GM12878 (cell line): Measurements from ENCODE around the gene R3HDM2. TPM values are rescaled to one million over a fixed set of nuclear protein-coding genes. Genes with fewer than 3 reads are reported as not detected.

Experiments
- ATAC-seq: fragments of 200-7000 bp; cut with Tn5 transposase; 3 replicates; pipeline ENCODE4 v1.9.1; 2020; ENCODE audit warnings: mild to moderate bottlenecking, moderate library complexity
- BruUV-seq: library from RNA; stranded (reverse); fragments of 400-500 nt; replicated peaks from 2 replicates; lab custom pipeline; 2021; lab: Mats Ljungman, UMichigan
- CTCF ChIA-PET: fragments of 300-600 bp; sonication (Branson Sonifier 250); formaldehyde crosslinking; extraction: SDS; loops from one replicate; lab custom pipeline; 2021; ENCODE audit warnings: inconsistent platforms; lab: Yijun Ruan, JAX
- POLR2A ChIA-PET: fragments of 350-600 bp; formaldehyde crosslinking; extraction: SDS; loops from one replicate; lab custom pipeline; 2021; ENCODE audit warnings: inconsistent platforms; lab: Charles Lee
- RAD21 ChIA-PET: fragments of 300-600 bp; sonication (Branson Sonifier 250); formaldehyde crosslinking; loops from one replicate; lab custom pipeline; 2023; ENCODE audit warnings: antibody characterized with exemption; ENCODE audit not compliant: unreplicated experiment; lab: Charles Lee
- SMC1A ChIA-PET: fragments of 300-600 bp; sonication (Branson Sonifier 250); formaldehyde crosslinking; loops from one replicate; lab custom pipeline; 2023; ENCODE audit not compliant: unreplicated experiment, uncharacterized antibody; lab: Charles Lee
- DNase-seq: peaks from one replicate; pipeline ENCODE4 v3.0.0-alpha.2; 2011; ENCODE audit warnings: low read depth, low spot score
- FAIRE-seq: peaks from 3 replicates; lab custom pipeline; 2011; peaks lifted over from hg19 to GRCh38; lab: Jason Lieb, UNC
- H2AFZ ChIP-seq: 2 replicates; pipeline ENCODE4 v1.6.0; 2011; ENCODE audit warnings: low read depth, low read length, control low read depth; ENCODE audit not compliant: control insufficient read depth
- H3K27ac ChIP-seq: 2 replicates; pipeline ENCODE4 v1.5.1; 2011; ENCODE audit warnings: control low read depth; ENCODE audit not compliant: control insufficient read depth, insufficient read depth
- H3K27me3 ChIP-seq, 2 experiments: replicated peaks in 1 of 2; 2 replicates each; pipeline versions ENCODE4 v1.6.0 to v1.6.1; 2011; ENCODE audit warnings: low read length in 1 of 2; ENCODE audit not compliant: control insufficient read depth in 2 of 2, insufficient read depth in 2 of 2
- H3K36me3 ChIP-seq, 2 experiments: 2 replicates each; pipeline ENCODE4 v1.5.1; 2011; ENCODE audit warnings: low read length in 1 of 2; ENCODE audit not compliant: control insufficient read depth in 2 of 2, insufficient read depth in 2 of 2
- H3K4me1 ChIP-seq: 2 replicates; pipeline ENCODE4 v1.6.1; 2011; ENCODE audit warnings: mild to moderate bottlenecking, low read length, moderate library complexity, mixed read lengths; ENCODE audit not compliant: control insufficient read depth, insufficient read depth
- H3K4me2 ChIP-seq: 2 replicates; pipeline ENCODE4 v1.6.0; 2011; ENCODE audit warnings: control low read depth; ENCODE audit not compliant: control insufficient read depth, insufficient read depth
- H3K4me3 ChIP-seq: fragments of 200-600 bp; sonication (generic); 2 replicates; pipeline ENCODE4 v1.5.1; 2016
- H3K79me2 ChIP-seq: 2 replicates; pipeline ENCODE4 v1.6.0; 2011; ENCODE audit warnings: low read length; ENCODE audit not compliant: control insufficient read depth, insufficient read depth
- H3K9ac ChIP-seq: 2 replicates; pipeline ENCODE4 v1.8.0; 2011; ENCODE audit warnings: low read length, control low read depth, mixed read lengths; ENCODE audit not compliant: control insufficient read depth, insufficient read depth
- H3K9me3 ChIP-seq: replicated peaks from 3 replicates; pipeline ENCODE4 v1.5.1; 2011; ENCODE audit warnings: mild to moderate bottlenecking, low read length; ENCODE audit not compliant: control insufficient read depth, insufficient read depth
- H4K20me1 ChIP-seq: 2 replicates; pipeline ENCODE4 v1.6.0; 2011; ENCODE audit not compliant: control insufficient read depth, insufficient read depth
- BACH1 ChIP-seq: fragments of 450-650 bp; IDR thresholded peaks from 2 replicates; pipeline ENCODE4 v1.6.1; 2017; ENCODE audit warnings: mild to moderate bottlenecking, borderline replicate concordance
- CEBPB ChIP-seq, 2 experiments: fragments of 150-350 bp in 1 of 2; IDR thresholded peaks; 2 replicates each; pipeline ENCODE4 v1.6.1; 2012 to 2014; ENCODE audit warnings: low read depth in 2 of 2, low read length in 2 of 2, borderline replicate concordance in 1 of 2, inconsistent platforms in 1 of 2
- GABPA ChIP-seq: IDR thresholded peaks from 2 replicates; pipeline ENCODE4 v1.6.1; 2014; ENCODE audit warnings: antibody characterized with exemption, low read depth, mild to moderate bottlenecking, inconsistent platforms
- IKZF1 ChIP-seq: fragments of 450-650 bp; conservative IDR thresholded peaks from 2 replicates; pipeline ENCODE4 v1.6.1; 2017; ENCODE audit warnings: antibody characterized with exemption, mild to moderate bottlenecking
- IKZF2 ChIP-seq, 2 experiments: fragments of 450-650 bp; IDR thresholded peaks; 2 replicates each; pipeline ENCODE4 v1.6.1; 2017; ENCODE audit warnings: mild to moderate bottlenecking in 2 of 2, moderate library complexity in 2 of 2
- KAT2A ChIP-seq: conservative IDR thresholded peaks from 2 replicates; pipeline ENCODE4 v1.6.1; 2011; ENCODE audit warnings: low read depth, low read length; ENCODE audit not compliant: control insufficient read depth
- NFIC ChIP-seq: IDR thresholded peaks from 2 replicates; pipeline ENCODE4 v1.6.1; 2012; ENCODE audit warnings: low read depth, mild to moderate bottlenecking, inconsistent platforms, low read length, moderate library complexity
- POLR2A ChIP-seq: IDR thresholded peaks from 2 replicates; pipeline ENCODE4 v1.6.1; 2011; ENCODE audit warnings: low read depth, mild to moderate bottlenecking, low read length
- TCF3 ChIP-seq: IDR thresholded peaks from 2 replicates; pipeline ENCODE4 v1.6.1; 2012; ENCODE audit warnings: low read depth, mild to moderate bottlenecking, low read length, borderline replicate concordance; ENCODE audit not compliant: insufficient read depth
- ZBED1 ChIP-seq: IDR thresholded peaks from 2 replicates; pipeline ENCODE4 v1.6.1; 2016; ENCODE audit warnings: borderline replicate concordance
- WGBS: methylation state at CpG from one replicate; pipeline ENCODE4 v1.1.6; 2016; ENCODE audit warnings: low lambda C conversion rate; ENCODE audit not compliant: insufficient replicate concordance, insufficient coverage; ENCODE audit errors: missing lambda C conversion rate; 5-methylcytosine and 5-hydroxymethylcytosine counted together
- in situ Hi-C: fragments of 300-500 bp; cut with MboI; formaldehyde crosslinking; loops from 9 replicates; pipeline ENCODE4 v1.14.3; 2018; ENCODE audit warnings: mixed read lengths
- intact Hi-C: fragments of 100-400 bp; cut with micrococcal nuclease; formaldehyde crosslinking; loops from one replicate; pipeline ENCODE4 v1.14.2; 2022; ENCODE audit not compliant: unreplicated experiment
- polyA plus RNA-seq, 11 experiments: library from polyadenylated mRNA; depleted of rRNA in 4 of 11; unstranded in 6 of 11; stranded (reverse) in 5 of 11; fragments of >200 nt; fragmentation: Nextera tagmentation in 4 of 11; fragmentation: Illumina TruSeq in 1 of 11; extraction: Ambion mirVana in 4 of 11; extraction: Trizol in 1 of 11; gene quantifications; 1 replicate in 1 of 11; 2 replicates in 10 of 11; pipeline versions ENCODE4 v1.2.1 to v1.2.3, GENCODE V29; 2011 to 2016; ENCODE audit warnings: inconsistent platforms in 2 of 11, missing spikeins in 2 of 11, low read depth in 1 of 11
- total RNA-seq, 4 experiments: library from RNA; depleted of rRNA in 3 of 4; stranded (reverse); fragments of >200 nt in 3 of 4; fragmentation: Illumina TruSeq in 1 of 4; extraction: Trizol in 1 of 4; gene quantifications; 2 replicates each; pipeline versions ENCODE4 v1.2.1 to v1.2.3, GENCODE V29; 2013 to 2021
- TF ChIP-seq, protein P1 (sequence below): IDR thresholded peaks from 2 replicates; pipeline ENCODE4 v1.6.1; 2012; ENCODE audit warnings: low read length, inconsistent platforms

Gene R3HDM2
- total and polyA plus RNA-seq, 10 of the 15 experiments (the other 5 are each of a cell fraction or from before 2014, with no cell fraction given), result 4.6 to 26.1 (median 11.2) TPM

- peak; percentile 13; the same call in 1 of the 2 replicates for TF ChIP-seq TCF3
- TF ChIP-seq, protein P1, sequence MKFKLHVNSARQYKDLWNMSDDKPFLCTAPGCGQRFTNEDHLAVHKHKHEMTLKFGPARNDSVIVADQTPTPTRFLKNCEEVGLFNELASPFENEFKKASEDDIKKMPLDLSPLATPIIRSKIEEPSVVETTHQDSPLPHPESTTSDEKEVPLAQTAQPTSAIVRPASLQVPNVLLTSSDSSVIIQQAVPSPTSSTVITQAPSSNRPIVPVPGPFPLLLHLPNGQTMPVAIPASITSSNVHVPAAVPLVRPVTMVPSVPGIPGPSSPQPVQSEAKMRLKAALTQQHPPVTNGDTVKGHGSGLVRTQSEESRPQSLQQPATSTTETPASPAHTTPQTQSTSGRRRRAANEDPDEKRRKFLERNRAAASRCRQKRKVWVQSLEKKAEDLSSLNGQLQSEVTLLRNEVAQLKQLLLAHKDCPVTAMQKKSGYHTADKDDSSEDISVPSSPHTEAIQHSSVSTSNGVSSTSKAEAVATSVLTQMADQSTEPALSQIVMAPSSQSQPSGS, result no peak
- no peak for TF ChIP-seq GABPA
- no peak for TF ChIP-seq NFIC
- TF ChIP-seq BACH1, result peak; percentile 40; the same call in 1 of the 2 replicates
- no peak for TF ChIP-seq KAT2A
- TF ChIP-seq ZBED1, result no peak
- no peak for TF ChIP-seq CEBPB (IDR thresholded peaks at IDR 0.05; ENCODE audit: borderline replicate concordance in 1 of 2, low read depth in 2 of 2, low read length in 2 of 2)
Observed at GRCh38 chr12:57430112-57430930, 522 bp downstream of the R3HDM2 start (continued).

DNA sequence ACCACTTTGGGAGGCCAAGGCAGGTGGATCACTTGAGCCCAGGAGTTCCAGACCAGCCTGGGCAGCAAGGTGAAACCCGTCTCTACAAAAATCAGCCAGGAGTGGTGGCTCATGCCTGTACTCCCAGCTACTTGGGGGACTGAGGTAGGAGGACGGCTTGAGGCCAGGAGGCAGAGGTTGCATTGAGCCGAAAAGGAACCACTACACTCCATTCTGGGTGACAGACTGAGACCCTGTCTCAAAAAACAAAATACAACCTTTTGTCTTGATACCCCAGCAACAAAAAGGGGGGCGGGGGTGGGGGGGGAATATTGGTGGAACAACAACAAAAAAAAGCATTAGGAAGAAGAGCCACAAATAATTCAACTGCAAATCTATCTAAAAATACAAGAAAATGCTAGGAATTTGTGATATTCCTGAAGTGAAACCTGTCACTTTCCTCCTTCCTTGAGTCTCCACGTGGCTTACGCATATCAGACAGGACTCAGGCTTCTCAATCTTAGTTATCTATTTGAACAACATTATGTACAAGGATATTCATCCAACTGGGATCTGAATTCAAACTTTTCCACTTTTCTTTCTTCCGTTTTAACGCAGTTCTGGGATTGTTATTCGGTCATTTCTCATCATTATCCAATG lies 1.3 kb downstream of the R3HDM2 start:
- H3K4me1 ChIP-seq, result peaks cover 5% of the 10 kb centered on the region; the same call in 1 of the 2 replicates
- H3K4me3 ChIP-seq, result peak overlapping the region; percentile 88
- ChIA-PET SMC1A (interaction anchor here (0.6 to 2.1 kb wide), 8 partner anchors 11 to 168 kb away, joined by 3 to 30 read pairs (median 3); partner anchors contain the start of genes GLI1 and INHBE), RAD21 (interaction anchor here (0.6 to 2.2 kb wide), 10 partner anchors 9 to 184 kb away, joined by 3 to 55 read pairs (median 3); partner anchors contain the start of genes GLI1 and INHBE), POLR2A (interaction anchor here (1.0 to 2.3 kb wide), 8 partner anchors 10 to 180 kb away, joined by 3 to 29 read pairs (median 4); partner anchors contain the start of genes GLI1 and INHBE), CTCF (interaction anchor here (0.6 to 5.7 kb wide), 9 partner anchors 11 to 122 kb away, joined by 3 to 82 read pairs (median 6); partner anchors contain the start of gene INHBE)
- TSS peak; percentile 92 for BruUV-seq
- TF ChIP-seq POLR2A (no peak), IKZF2 (IDR thresholded peaks at IDR 0.05) (peak in 1 of 2 experiments; percentile 27; a peak in 1 of 4 replicates), IKZF1 (0 out of 2 replicates have a peak, but pooled peaks have one; percentile 7)
- peaks cover 20% of the 10 kb centered on the region for H3K79me2 ChIP-seq
- DNase-seq, result no peak
- no peaks in the 10 kb centered on the region; a peak in 1 of 4 replicates for H3K36me3 ChIP-seq
- no peaks in the 10 kb centered on the region for H3K27me3 ChIP-seq
- FAIRE-seq, result no peak
- in situ Hi-C loops (no loop called here), intact Hi-C loops (no loop called here)
- no peaks in the 10 kb centered on the region for H3K9me3 ChIP-seq
- peak overlapping the region; percentile 81 for H3K4me2 ChIP-seq
- peak; percentile 3; the same call in 1 of the 3 replicates for ATAC-seq
- H2AFZ ChIP-seq, result peak overlapping the region; percentile 69
- H3K9ac ChIP-seq, result peak overlapping the region; percentile 90
- no peaks in the 10 kb centered on the region for H4K20me1 ChIP-seq
- WGBS, result 11% methylated on average over 9 of the region's 9 CpGs
- H3K27ac ChIP-seq, result peak overlapping the region; percentile 90
